Measurements from ENCODE around the gene NDST3. TPM values are rescaled to one million over a fixed set of nuclear protein-coding genes. Genes with fewer than 3 reads are reported as not detected.

NDST3 gene
- total RNA-seq, 4 donors from 2014 or later: 0.25 TPM; not detected in 3

- TF ChIP-seq, protein P1, sequence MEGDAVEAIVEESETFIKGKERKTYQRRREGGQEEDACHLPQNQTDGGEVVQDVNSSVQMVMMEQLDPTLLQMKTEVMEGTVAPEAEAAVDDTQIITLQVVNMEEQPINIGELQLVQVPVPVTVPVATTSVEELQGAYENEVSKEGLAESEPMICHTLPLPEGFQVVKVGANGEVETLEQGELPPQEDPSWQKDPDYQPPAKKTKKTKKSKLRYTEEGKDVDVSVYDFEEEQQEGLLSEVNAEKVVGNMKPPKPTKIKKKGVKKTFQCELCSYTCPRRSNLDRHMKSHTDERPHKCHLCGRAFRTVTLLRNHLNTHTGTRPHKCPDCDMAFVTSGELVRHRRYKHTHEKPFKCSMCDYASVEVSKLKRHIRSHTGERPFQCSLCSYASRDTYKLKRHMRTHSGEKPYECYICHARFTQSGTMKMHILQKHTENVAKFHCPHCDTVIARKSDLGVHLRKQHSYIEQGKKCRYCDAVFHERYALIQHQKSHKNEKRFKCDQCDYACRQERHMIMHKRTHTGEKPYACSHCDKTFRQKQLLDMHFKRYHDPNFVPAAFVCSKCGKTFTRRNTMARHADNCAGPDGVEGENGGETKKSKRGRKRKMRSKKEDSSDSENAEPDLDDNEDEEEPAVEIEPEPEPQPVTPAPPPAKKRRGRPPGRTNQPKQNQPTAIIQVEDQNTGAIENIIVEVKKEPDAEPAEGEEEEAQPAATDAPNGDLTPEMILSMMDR (IDR thresholded peaks at IDR 0.05): no peak
- H3K4me3 ChIP-seq (ENCODE audit: low read depth, poor library complexity, severe bottlenecking): no peak overlapping the region
- intact Hi-C loops (cut with DNase I; ENCODE audit: low total_unique reads): no loop called here
- no peak for DNase-seq (ENCODE audit: low spot score in 2 of 2)
- WGBS, 2 donors: 86 to 94% methylated on average over 4 of the region's 4 CpGs
Measured at GRCh38 chr4:118171381-118171780, 137.1 kb downstream of the NDST3 start.

DNA sequence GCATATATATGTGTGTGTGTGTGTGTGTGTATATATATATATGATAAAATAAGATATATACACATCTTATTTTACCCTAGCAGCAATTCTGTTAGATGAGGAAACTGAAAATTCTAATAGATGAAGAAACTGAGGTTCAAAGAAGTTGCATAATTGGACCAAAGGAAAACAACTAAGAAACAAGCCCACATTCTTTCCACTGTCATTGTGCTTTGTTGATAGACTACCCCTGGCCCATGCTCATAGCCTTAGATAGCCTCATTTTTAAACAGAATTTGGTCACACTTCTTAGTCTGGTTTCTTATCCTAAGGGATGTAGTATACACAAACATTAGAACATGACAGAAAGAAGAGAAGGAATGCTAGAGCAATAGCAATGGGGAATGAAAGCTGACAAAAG lies 138.8 kb downstream of the NDST3 start:
- DNase-seq (ENCODE audit: low spot score in 2 of 2): no peak
- H3K4me3 ChIP-seq (ENCODE audit: low read depth, poor library complexity, severe bottlenecking): no peak overlapping the region
- intact Hi-C loops (cut with DNase I; ENCODE audit: low total_unique reads): no loop called here
- no peak for TF ChIP-seq POLR2A (IDR thresholded peaks at IDR 0.05)
- TF ChIP-seq, protein P1 (IDR thresholded peaks at IDR 0.05): no peak

DNA sequence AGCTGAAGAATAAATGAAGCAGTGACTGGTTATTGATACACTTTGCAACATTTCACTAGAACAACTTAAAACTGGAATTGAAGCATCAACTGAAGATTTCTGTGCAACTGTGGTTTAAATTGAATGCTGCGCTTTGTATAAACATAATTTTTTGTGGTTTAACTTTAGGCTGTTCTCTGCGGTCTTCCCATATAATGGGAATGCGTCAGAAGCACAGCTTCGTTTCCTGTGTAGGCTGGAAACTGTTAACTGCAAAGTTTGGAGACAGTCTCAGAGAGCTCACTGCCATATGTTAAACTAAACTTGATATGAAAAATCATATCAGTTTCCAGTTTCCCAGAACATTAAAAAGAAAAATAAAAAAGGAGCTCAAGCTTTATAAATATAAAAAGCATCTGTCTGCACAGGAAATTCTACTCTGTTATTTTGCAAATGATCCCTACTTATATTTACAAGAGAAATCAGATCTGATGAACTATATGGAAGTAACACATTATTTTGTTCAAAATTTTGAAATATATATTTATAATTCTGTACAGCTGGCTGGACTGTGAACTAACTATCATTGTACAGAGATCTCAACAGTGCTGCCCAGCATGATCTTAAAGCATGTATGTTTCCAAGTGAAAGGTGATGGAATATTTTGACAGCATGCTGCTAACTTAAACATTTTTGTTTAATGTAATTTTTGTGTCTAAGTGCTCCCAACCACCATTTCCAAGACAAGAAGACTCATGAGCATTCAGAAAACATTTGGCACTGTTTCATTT lies 139.9 kb downstream of the NDST3 start:
- intact Hi-C loops (cut with DNase I; ENCODE audit: low total_unique reads): no loop called here
- TF ChIP-seq POLR2A (IDR thresholded peaks at IDR 0.05): no peak
- TF ChIP-seq, protein P1 (IDR thresholded peaks at IDR 0.05): no peak
- DNase-seq (ENCODE audit: low spot score in 2 of 2): no peak
- H3K4me3 ChIP-seq (ENCODE audit: low read depth, poor library complexity, severe bottlenecking): no peak overlapping the region
- WGBS, 2 donors: 35% methylated on average over 4 of the region's 4 CpGs

- no peak for DNase-seq (ENCODE audit: low spot score in 2 of 2)
- H3K4me3 ChIP-seq (ENCODE audit: low read depth, poor library complexity, severe bottlenecking): no peak overlapping the region
- no peak for TF ChIP-seq POLR2A (IDR thresholded peaks at IDR 0.05)
- TF ChIP-seq, protein P1 (IDR thresholded peaks at IDR 0.05): no peak
- WGBS, 2 donors: 51 to 62% methylated on average over 4 of the region's 4 CpGs
- intact Hi-C loops (cut with DNase I; ENCODE audit: low total_unique reads): no loop called here
Measured at GRCh38 chr4:118175506-118175905, 141.2 kb downstream of the NDST3 start.

DNA sequence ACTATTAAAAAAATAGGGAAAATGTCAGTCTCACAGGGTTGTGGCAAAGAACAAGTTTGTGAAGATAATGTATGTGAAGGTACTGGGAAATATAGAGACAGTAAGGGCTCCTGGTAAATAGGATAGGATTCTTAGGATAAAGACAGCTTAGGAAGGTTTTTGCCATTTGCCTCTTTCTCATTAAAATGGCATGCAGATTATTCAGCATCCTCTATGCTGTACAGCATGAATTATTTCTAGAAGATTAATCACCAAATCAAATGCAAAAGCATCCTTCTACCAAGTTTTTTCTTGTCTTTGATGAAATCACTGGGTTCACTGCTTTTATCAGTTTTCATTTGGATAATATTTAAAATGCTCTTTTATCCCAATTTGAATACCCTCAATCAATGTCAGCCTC lies 142.8 kb downstream of the NDST3 start:
- intact Hi-C loops (cut with DNase I; ENCODE audit: low total_unique reads): no loop called here
- no peak for DNase-seq (ENCODE audit: low spot score in 2 of 2)
- no peak for TF ChIP-seq POLR2A (IDR thresholded peaks at IDR 0.05)
- TF ChIP-seq, protein P1 (IDR thresholded peaks at IDR 0.05): no peak
- H3K4me3 ChIP-seq (ENCODE audit: low read depth, poor library complexity, severe bottlenecking): no peak overlapping the region

DNA sequence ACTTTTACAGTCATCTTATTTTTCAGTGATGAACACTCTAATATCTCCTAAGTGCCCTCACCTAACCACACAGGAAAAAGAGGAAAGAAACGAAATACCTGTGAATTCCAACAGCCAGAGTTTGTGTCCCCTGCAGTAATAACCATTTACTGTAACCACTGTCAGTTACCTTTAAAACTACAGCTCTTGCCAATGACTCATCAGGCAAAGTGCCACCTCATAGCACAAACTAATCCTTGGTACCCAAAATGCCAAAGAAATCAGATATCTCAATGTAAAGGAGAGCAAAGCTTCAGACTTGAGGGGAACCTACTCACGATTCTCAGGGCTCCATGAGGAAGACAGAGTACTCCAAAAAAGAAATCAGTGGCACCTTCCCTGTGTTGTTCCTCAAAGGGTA lies 146.5 kb downstream of the NDST3 start:
- no peak overlapping the region for H3K4me3 ChIP-seq (ENCODE audit: low read depth, poor library complexity, severe bottlenecking)
- WGBS, 2 donors: 48 to 67% methylated on average over 2 of the region's 2 CpGs
- no peak for DNase-seq (ENCODE audit: low spot score in 2 of 2)
- TF ChIP-seq, protein P1 (IDR thresholded peaks at IDR 0.05): no peak
- TF ChIP-seq POLR2A (IDR thresholded peaks at IDR 0.05): no peak
- intact Hi-C loops (cut with DNase I; ENCODE audit: low total_unique reads): no loop called here
